Caco-2 (cell line): ENCODE data around the gene KMT5C. TPM values are rescaled to one million over a fixed set of nuclear protein-coding genes. Genes with fewer than 3 reads are reported as not detected.

Experiments
- BruUV-seq: library from RNA; stranded (reverse); fragments of 400-500 nt; replicated peaks from 2 replicates; lab custom pipeline; 2021; lab: Mats Ljungman, UMichigan
- CTCF ChIA-PET: fragments of 300-600 bp; sonication (Branson Sonifier 250); formaldehyde crosslinking; loops from one replicate; lab custom pipeline; 2022; ENCODE audit warnings: antibody characterized with exemption; lab: Charles Lee
- POLR2A ChIA-PET: fragments of 300-600 bp; sonication (Branson Sonifier 250); formaldehyde crosslinking; loops from one replicate; lab custom pipeline; 2022; ENCODE audit warnings: antibody characterized with exemption; lab: Charles Lee
- DNase-seq, 2 experiments: peaks; one replicate each; pipeline versions ENCODE4 v3.0.0 to v3.0.0-alpha.2; 2020 to 2022
- H3K27me3 ChIP-seq: replicated peaks from 2 replicates; pipeline ENCODE4 v1.6.0; 2011; ENCODE audit warnings: low read length; ENCODE audit not compliant: control insufficient read depth, insufficient read depth
- H3K36me3 ChIP-seq: 2 replicates; pipeline ENCODE4 v1.5.1; 2011; ENCODE audit warnings: low read length; ENCODE audit not compliant: control insufficient read depth, insufficient read depth
- H3K4me1 ChIP-seq: fragments of 250-450 bp; sonication (Bioruptor Pico); 2 replicates; pipeline ENCODE4 v1.5.1; 2020; ENCODE audit warnings: mild to moderate bottlenecking
- H3K4me3 ChIP-seq: 2 replicates; pipeline ENCODE4 v1.5.1; 2011; ENCODE audit warnings: low read depth, mild to moderate bottlenecking, control low read depth, low read length
- H3K9me3 ChIP-seq: fragments of 250-450 bp; sonication (Bioruptor Pico); 2 replicates; pipeline ENCODE4 v1.5.1; 2020; ENCODE audit warnings: mild to moderate bottlenecking, moderate library complexity
- H3K27ac Mint-ChIP-seq: one replicate; pipeline ENCODE4 v1.8.0; 2022; ENCODE audit warnings: mixed read lengths; ENCODE audit not compliant: unreplicated experiment
- H3K27me3 Mint-ChIP-seq: one replicate; pipeline ENCODE4 v1.8.0; 2022; ENCODE audit warnings: mixed read lengths; ENCODE audit not compliant: insufficient read depth, unreplicated experiment
- H3K36me3 Mint-ChIP-seq: one replicate; pipeline ENCODE4 v1.8.0; 2022; ENCODE audit warnings: mild to moderate bottlenecking, mixed read lengths; ENCODE audit not compliant: insufficient read depth, unreplicated experiment
- H3K4me1 Mint-ChIP-seq: one replicate; pipeline ENCODE4 v1.8.0; 2022; ENCODE audit warnings: low read depth, mixed read lengths; ENCODE audit not compliant: unreplicated experiment
- H3K4me3 Mint-ChIP-seq: one replicate; pipeline ENCODE4 v1.8.0; 2022; ENCODE audit warnings: mild to moderate bottlenecking, moderate library complexity, mixed read lengths; ENCODE audit not compliant: unreplicated experiment
- H3K9me3 Mint-ChIP-seq: one replicate; pipeline ENCODE4 v1.8.0; 2022; ENCODE audit warnings: mixed read lengths; ENCODE audit not compliant: unreplicated experiment
- intact Hi-C: fragments of 100-400 bp; cut with micrococcal nuclease; formaldehyde crosslinking; loops from one replicate; pipeline ENCODE4 v1.10.0; 2022; ENCODE audit not compliant: unreplicated experiment
- total RNA-seq: library from RNA; stranded (reverse); gene quantifications from 2 replicates; pipeline ENCODE4 v1.2.3, GENCODE V29; 2022
- TF ChIP-seq, protein P1 (sequence below), 2 experiments: fragments of 200-600 bp in 1 of 2; IDR thresholded peaks; 1 replicate in 1 of 2; 2 replicates in 1 of 2; pipeline versions ENCODE4 v1.5.1 to v1.8.0; 2011 to 2022; ENCODE audit warnings: antibody characterized with exemption in 1 of 2, control low read depth in 1 of 2, inconsistent platforms in 1 of 2, low read depth in 1 of 2, low read length in 1 of 2, mild to moderate bottlenecking in 1 of 2, moderate library complexity in 1 of 2; ENCODE audit not compliant: insufficient read depth in 1 of 2, severe bottlenecking in 1 of 2, unreplicated experiment in 1 of 2

KMT5C gene
- total RNA-seq, 1 experiment from 2014 or later = 26.3 TPM

DNA sequence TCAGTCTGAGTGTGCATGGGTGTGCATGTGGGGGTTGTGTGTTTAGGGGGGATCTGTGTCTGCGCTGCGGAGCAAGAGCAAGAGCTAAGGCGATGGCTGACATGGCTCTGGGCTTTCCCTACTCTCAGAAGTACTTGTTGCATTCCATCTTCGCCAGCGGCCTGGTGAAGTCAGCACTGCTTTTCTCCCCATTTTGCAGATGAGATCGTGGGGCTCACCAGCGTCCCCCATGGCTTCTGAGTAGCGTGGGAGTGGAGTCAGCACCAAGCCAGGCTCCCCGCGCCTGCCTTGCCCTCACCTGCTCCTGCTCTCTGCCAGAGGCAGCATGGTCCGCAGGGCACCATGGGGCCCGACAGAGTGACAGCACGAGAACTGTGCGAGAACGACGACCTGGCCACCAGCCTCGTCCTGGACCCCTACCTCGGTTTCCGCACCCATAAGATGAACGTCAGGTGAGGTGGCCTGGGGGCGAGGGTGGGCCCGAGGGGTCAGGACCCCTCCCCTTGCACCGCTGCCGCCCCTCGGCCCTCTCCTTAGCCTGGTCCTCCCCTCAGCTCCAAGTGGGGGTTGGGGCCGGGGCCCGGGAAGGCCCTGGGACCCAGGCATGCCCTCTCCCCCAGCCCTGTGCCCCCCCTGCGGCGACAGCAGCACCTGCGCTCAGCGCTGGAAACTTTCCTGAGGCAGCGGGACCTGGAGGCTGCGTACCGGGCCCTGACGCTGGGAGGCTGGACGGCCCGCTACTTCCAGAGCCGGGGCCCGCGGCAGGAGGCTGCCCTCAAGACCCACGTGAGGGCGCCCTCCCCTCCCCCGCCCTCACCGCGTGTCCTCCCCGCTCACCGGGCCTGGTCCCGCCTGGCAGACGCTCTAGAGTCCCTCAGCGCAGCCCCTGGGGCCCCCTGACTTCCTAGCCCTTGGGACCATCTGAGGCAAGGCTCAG lies 2.2 kb downstream of the KMT5C start:
- TF ChIP-seq, protein P1, sequence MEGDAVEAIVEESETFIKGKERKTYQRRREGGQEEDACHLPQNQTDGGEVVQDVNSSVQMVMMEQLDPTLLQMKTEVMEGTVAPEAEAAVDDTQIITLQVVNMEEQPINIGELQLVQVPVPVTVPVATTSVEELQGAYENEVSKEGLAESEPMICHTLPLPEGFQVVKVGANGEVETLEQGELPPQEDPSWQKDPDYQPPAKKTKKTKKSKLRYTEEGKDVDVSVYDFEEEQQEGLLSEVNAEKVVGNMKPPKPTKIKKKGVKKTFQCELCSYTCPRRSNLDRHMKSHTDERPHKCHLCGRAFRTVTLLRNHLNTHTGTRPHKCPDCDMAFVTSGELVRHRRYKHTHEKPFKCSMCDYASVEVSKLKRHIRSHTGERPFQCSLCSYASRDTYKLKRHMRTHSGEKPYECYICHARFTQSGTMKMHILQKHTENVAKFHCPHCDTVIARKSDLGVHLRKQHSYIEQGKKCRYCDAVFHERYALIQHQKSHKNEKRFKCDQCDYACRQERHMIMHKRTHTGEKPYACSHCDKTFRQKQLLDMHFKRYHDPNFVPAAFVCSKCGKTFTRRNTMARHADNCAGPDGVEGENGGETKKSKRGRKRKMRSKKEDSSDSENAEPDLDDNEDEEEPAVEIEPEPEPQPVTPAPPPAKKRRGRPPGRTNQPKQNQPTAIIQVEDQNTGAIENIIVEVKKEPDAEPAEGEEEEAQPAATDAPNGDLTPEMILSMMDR (IDR thresholded peaks at IDR 0.05; ENCODE audit: insufficient read depth in 1 of 2, low read depth in 1 of 2, low read length in 1 of 2, severe bottlenecking in 1 of 2, unreplicated experiment in 1 of 2) = no peak
- Histone ChIP-seq H3K4me1 (peaks cover 10% of the 10 kb centered on the region; the same call in 1 of the 2 replicates), H3K9me3 (no peaks in the 10 kb centered on the region), H3K27me3 (no peaks in the 10 kb centered on the region), H3K4me3 (peak overlapping the region; percentile 67), H3K36me3 (peaks cover 3% of the 10 kb centered on the region; the same call in 1 of the 2 replicates)
- no peaks in the 10 kb centered on the region for H3K27me3 Mint-ChIP-seq
- ChIA-PET POLR2A (no interaction called here), CTCF (no interaction called here)
- H3K4me1 Mint-ChIP-seq = peaks cover 14% of the 10 kb centered on the region
- intact Hi-C loops = no loop called here
- TSS peak; percentile 48 for BruUV-seq
- H3K27ac Mint-ChIP-seq = peak overlapping the region; percentile 95
- peak overlapping the region; percentile 91 for H3K4me3 Mint-ChIP-seq
- peaks cover 41% of the 10 kb centered on the region for H3K36me3 Mint-ChIP-seq
- peak in 1 of 2 experiments; percentile 31 for DNase-seq
- no peaks in the 10 kb centered on the region for H3K9me3 Mint-ChIP-seq

DNA sequence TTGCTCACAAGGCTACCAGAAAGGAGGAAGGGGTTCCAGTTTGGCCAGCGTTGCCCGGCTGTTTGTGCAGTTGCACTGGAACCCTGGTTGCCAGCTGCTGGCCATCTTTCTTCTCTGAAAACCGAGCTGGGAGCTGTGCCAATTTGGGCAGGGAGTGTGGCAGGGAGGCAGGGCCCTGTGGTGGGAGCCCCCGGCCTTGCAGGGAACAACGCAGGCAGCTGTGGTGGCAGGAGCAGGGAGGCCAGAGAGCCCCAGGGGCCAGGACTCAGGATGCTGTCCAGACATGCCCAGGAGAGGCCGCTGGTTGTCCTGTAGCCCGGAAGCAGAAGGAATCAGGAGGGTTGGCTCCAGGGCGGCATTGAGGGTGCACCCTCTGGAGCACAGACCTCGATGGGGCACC lies 4.8 kb downstream of the KMT5C start:
- CTCF ChIA-PET = no interaction called here
- H3K36me3 Mint-ChIP-seq = peaks cover 29% of the 10 kb centered on the region

More for the DNA sequence above, 4.8 kb downstream of the KMT5C start:
- POLR2A ChIA-PET = no interaction called here
- Mint-ChIP-seq H3K4me3 (no peak overlapping the region), H3K9me3 (no peaks in the 10 kb centered on the region), H3K4me1 (peaks cover 7% of the 10 kb centered on the region), H3K27ac (no peak overlapping the region), H3K27me3 (no peaks in the 10 kb centered on the region)
- intact Hi-C loops = no loop called here
- TF ChIP-seq, protein P1 (IDR thresholded peaks at IDR 0.05; ENCODE audit: insufficient read depth in 1 of 2, low read depth in 1 of 2, low read length in 1 of 2, severe bottlenecking in 1 of 2, unreplicated experiment in 1 of 2) = no peak
- Histone ChIP-seq H3K4me3 (no peak overlapping the region), H3K36me3 (peaks cover 3% of the 10 kb centered on the region; the same call in 1 of the 2 replicates), H3K4me1 (peaks cover 10% of the 10 kb centered on the region; the same call in 1 of the 2 replicates), H3K9me3 (no peaks in the 10 kb centered on the region), H3K27me3 (no peaks in the 10 kb centered on the region)
- DNase-seq = peak in 1 of 2 experiments; percentile 33
- no TSS peak for BruUV-seq
